Panc1 (cell line): ENCODE data around the gene TULP4.

Experiments
- POLR2AphosphoS5 ChIP-seq: IDR thresholded peaks from 2 replicates; pipeline ENCODE4 v1.6.1; 2012; ENCODE audit warnings: mild to moderate bottlenecking, low read depth, low read length, moderate library complexity
- REST ChIP-seq, 2 experiments: IDR thresholded peaks; 2 replicates each; pipeline ENCODE4 v1.6.1; 2011 to 2012; ENCODE audit warnings: low read depth in 2 of 2, control low read depth in 1 of 2, low read length in 1 of 2, mild to moderate bottlenecking in 1 of 2, moderate library complexity in 1 of 2; ENCODE audit not compliant: insufficient read depth in 1 of 2
- TCF7L2 ChIP-seq: IDR thresholded peaks from 2 replicates; pipeline ENCODE4 v1.6.1; 2011; ENCODE audit warnings: mild to moderate bottlenecking, low read depth, low read length, inconsistent platforms
- TF ChIP-seq, protein P1 (sequence below): fragments of 450-650 bp; IDR thresholded peaks from 2 replicates; pipeline ENCODE4 v1.5.1; 2017; ENCODE audit warnings: mild to moderate bottlenecking

DNA sequence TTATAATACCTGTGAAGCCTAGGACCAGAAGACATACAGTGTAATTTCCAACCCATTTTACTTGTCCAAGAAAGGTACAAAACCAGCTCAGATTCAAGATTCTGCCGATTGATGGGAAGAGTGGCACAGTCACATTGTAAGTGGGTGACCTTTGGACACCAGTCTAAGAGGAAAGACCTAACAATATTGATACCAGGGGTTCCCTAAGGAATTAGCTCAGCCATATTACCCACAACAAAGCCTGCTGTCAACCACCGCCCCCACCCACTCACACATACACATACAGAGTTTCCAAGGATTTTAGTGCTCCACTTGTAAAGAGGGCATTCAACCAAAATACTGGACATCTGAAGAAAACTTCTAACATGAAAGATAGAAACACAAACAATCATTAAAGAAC, 219.7 kb downstream of the TULP4 start:
- TF ChIP-seq, protein P1, sequence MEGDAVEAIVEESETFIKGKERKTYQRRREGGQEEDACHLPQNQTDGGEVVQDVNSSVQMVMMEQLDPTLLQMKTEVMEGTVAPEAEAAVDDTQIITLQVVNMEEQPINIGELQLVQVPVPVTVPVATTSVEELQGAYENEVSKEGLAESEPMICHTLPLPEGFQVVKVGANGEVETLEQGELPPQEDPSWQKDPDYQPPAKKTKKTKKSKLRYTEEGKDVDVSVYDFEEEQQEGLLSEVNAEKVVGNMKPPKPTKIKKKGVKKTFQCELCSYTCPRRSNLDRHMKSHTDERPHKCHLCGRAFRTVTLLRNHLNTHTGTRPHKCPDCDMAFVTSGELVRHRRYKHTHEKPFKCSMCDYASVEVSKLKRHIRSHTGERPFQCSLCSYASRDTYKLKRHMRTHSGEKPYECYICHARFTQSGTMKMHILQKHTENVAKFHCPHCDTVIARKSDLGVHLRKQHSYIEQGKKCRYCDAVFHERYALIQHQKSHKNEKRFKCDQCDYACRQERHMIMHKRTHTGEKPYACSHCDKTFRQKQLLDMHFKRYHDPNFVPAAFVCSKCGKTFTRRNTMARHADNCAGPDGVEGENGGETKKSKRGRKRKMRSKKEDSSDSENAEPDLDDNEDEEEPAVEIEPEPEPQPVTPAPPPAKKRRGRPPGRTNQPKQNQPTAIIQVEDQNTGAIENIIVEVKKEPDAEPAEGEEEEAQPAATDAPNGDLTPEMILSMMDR: no peak
- no peak for TF ChIP-seq POLR2AphosphoS5
- no peak for TF ChIP-seq REST (IDR thresholded peaks at IDR 0.05; ENCODE audit: insufficient read depth in 1 of 2, low read depth in 2 of 2, low read length in 1 of 2)
- no peak for TF ChIP-seq TCF7L2
